Erythroblast (primary cell): Measurements from ENCODE around the gene HPS1.

Experiments used
- GATA1 ChIP-seq: IDR thresholded peaks from 2 replicates; pipeline ENCODE4 v1.6.1; 2011; ENCODE audit warnings: low read depth, mild to moderate bottlenecking, control low read depth, low read length, moderate library complexity
- POLR2A ChIP-seq: IDR thresholded peaks from 2 replicates; pipeline ENCODE4 v1.6.1; 2011; ENCODE audit warnings: mild to moderate bottlenecking, low read length

- TF ChIP-seq POLR2A (no peak), GATA1 (no peak)
Measured at GRCh38 chr10:98370831-98371820, 75.6 kb downstream of the HPS1 start.
